Activated naive CD4-positive, alpha-beta T cell treated with anti-CD3 and anti-CD28 coated beads, Interleukin-2, amount 10 ng/mL, durations not matched to agents 7 days and 5 days (primary cell): ENCODE measurements around the gene SLC44A5.
"Not testable (repeated sequence)": the region's sequence is repeated elsewhere in the genome, so short reads cannot be mapped to it uniquely, and the experiment has no call there.

Source experiments
- CTCF ChIA-PET: fragments of 350-600 bp; sonication (Branson Sonifier 250); formaldehyde crosslinking; loops from one replicate; lab custom pipeline; 2021; ENCODE audit warnings: antibody characterized with exemption; lab: Charles Lee
- DNase-seq: peaks from one replicate; pipeline ENCODE4 v3.0.0-alpha.2; 2020
- H3K27ac Mint-ChIP-seq: one replicate; pipeline ENCODE4 v1.8.0; 2021; ENCODE audit warnings: mild to moderate bottlenecking, moderate library complexity, mixed read lengths
- H3K27me3 Mint-ChIP-seq: one replicate; pipeline ENCODE4 v1.8.0; 2021; ENCODE audit warnings: mild to moderate bottlenecking, mixed read lengths
- H3K36me3 Mint-ChIP-seq: one replicate; pipeline ENCODE4 v1.8.0; 2021; ENCODE audit warnings: mixed read lengths
- H3K4me1 Mint-ChIP-seq: one replicate; pipeline ENCODE4 v1.8.0; 2021; ENCODE audit warnings: mixed read lengths
- H3K4me3 Mint-ChIP-seq: one replicate; pipeline ENCODE4 v1.8.0; 2021; ENCODE audit warnings: mild to moderate bottlenecking, moderate library complexity, mixed read lengths
- H3K9me3 Mint-ChIP-seq: one replicate; pipeline ENCODE4 v1.8.0; 2021; ENCODE audit warnings: mixed read lengths

SLC44A5 gene

DNA sequence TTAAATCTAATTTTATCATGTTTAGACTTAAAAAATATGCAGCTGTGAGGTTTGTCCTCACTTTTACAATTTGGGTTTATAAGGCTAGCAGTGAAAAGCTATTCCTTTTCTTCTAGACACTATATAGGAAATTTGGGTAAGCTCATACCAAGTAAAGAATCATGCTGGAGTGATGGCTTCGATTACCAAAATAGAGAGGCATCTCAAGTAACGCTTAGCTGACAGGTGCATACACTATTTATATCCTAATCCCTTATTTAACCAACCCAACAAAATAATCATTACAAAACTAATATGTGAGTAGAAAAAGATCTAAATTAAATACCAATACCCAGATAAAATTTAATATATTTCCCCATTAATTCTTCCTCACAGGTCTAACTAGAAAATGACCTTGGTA is 283.5 kb downstream of the SLC44A5 start:
- Mint-ChIP-seq H3K9me3 (no peaks in the 10 kb centered on the region), H3K27me3 (no peaks in the 10 kb centered on the region), H3K4me1 (no peaks in the 10 kb centered on the region), H3K27ac (no peak overlapping the region), H3K36me3 (no peaks in the 10 kb centered on the region), H3K4me3 (no peak overlapping the region)
- CTCF ChIA-PET = interaction anchor here (0.6 kb wide), 1 partner anchor 29 kb away, joined by 3 read pairs; no protein-coding TSS in a partner anchor
- no peak for DNase-seq

DNA sequence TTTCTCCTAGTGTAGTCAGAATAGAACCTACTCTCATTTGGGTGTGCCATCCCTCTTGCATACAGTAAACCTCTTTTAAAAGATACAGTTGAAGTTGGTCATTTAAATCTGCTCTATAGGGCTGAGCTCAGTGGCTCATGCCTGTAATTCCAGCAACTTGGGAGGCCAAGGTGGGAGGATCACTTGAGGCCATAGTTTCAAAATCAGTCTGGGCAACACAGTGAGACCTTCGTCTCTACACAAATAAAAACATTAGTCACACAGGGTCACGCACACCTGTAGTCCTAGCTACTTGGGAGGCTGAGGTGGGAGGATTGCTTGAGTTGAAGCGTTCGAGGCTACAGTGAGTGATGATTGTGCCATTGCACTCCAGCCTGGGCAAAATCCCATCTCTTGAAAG is 292.9 kb downstream of the SLC44A5 start:
- Mint-ChIP-seq H3K9me3 (no peaks in the 10 kb centered on the region), H3K27me3 (no peaks in the 10 kb centered on the region), H3K4me3 (no peak overlapping the region), H3K27ac (no peak overlapping the region), H3K36me3 (no peaks in the 10 kb centered on the region), H3K4me1 (no peaks in the 10 kb centered on the region)
- CTCF ChIA-PET = no interaction called here
- no peak for DNase-seq

DNA sequence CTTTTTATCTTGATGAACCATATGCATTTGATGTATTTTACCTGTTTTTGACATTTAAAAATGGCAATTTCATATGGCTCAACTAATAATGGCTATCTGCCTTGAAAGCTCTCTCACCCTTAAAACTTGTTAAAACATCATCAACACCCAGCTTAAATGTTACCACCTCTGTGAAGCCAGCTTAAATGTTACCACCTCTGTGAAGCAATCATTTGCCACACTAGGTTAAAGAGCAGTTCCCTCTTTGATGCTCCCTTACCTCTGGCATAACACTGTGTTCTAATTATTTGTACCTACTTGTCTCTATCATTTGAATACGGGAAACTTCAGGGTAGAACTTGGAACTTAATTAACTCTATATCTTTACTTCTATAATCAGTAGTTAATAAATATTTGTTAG is 294.7 kb downstream of the SLC44A5 start:
- Mint-ChIP-seq H3K27me3 (no peaks in the 10 kb centered on the region), H3K4me3 (no peak overlapping the region), H3K36me3 (no peaks in the 10 kb centered on the region), H3K9me3 (no peaks in the 10 kb centered on the region), H3K4me1 (no peaks in the 10 kb centered on the region), H3K27ac (no peak overlapping the region)
- DNase-seq = no peak
- CTCF ChIA-PET = no interaction called here

DNA sequence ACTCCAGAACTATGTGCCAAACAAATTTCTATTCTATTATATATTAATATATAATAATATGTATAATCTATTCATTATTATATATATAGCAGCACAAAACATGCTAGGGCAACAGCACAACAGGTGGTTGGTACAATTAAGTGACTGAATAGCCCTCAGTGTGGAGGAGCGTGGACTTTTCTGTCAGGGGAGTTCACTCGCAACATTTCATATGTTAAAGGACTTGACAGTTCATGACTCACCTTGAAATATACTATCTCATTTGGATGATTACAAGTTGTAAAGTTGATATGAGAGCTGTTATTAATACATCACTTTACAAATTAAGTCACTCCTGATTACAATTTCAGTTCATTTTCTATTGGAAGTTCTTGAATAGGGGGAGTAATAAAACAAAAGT is 298.3 kb downstream of the SLC44A5 start:
- no peak overlapping the region for H3K27ac Mint-ChIP-seq
- DNase-seq = no peak
- H3K4me3 Mint-ChIP-seq = no peak overlapping the region
- no peaks in the 10 kb centered on the region for H3K27me3 Mint-ChIP-seq
- peaks cover 6% of the 10 kb centered on the region for H3K4me1 Mint-ChIP-seq
- no peaks in the 10 kb centered on the region for H3K9me3 Mint-ChIP-seq
- CTCF ChIA-PET = no interaction called here
- H3K36me3 Mint-ChIP-seq = no peaks in the 10 kb centered on the region

DNA sequence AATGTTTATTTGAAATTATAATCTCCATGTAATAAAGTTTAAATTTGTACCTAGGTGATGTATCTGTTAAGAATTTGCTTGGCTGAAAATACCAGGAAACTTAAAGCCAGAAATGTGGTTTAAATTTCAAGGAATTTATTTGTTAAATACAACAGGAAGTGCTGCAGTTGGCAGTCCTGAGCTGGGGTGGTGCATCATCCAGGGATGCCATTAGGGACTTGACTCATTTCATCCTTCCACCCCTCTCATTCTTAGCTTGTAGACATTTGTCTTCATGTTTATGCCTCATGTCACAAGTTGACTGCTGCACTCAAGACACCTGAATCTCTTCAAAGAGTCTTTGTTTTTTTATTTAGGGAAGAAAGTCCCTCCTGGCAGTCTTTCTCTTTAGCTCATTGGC is 300.8 kb downstream of the SLC44A5 start:
- Mint-ChIP-seq H3K4me3 (no peak overlapping the region), H3K27ac (peak overlapping the region; percentile 56), H3K4me1 (peaks cover 6% of the 10 kb centered on the region), H3K9me3 (no peaks in the 10 kb centered on the region), H3K36me3 (no peaks in the 10 kb centered on the region), H3K27me3 (no peaks in the 10 kb centered on the region)
- no peak for DNase-seq
- CTCF ChIA-PET = no interaction called here

DNA sequence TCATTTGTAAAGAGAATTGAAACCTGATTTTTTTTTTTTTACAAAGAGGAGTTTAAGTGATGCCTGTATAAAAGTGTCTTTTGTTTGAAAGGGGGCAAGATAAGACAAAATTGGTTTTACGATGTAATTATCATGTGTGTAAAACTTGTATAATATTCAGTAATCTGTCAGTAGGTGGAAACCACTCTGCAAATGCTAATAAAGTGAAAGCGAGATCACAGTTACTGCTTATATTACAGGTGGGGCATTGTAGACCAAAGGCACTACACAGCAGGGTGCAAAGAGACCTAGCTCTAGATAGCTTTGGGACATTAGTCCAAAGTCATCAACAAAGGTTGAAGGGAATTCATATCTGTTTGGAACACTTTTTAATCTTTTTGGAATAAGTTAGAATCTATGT is 302.5 kb downstream of the SLC44A5 start:
- Mint-ChIP-seq H3K4me3 (no peak overlapping the region), H3K36me3 (no peaks in the 10 kb centered on the region), H3K9me3 (no peaks in the 10 kb centered on the region), H3K27me3 (no peaks in the 10 kb centered on the region), H3K27ac (no peak overlapping the region), H3K4me1 (peaks cover 6% of the 10 kb centered on the region)
- no peak for DNase-seq
- CTCF ChIA-PET = no interaction called here

DNA sequence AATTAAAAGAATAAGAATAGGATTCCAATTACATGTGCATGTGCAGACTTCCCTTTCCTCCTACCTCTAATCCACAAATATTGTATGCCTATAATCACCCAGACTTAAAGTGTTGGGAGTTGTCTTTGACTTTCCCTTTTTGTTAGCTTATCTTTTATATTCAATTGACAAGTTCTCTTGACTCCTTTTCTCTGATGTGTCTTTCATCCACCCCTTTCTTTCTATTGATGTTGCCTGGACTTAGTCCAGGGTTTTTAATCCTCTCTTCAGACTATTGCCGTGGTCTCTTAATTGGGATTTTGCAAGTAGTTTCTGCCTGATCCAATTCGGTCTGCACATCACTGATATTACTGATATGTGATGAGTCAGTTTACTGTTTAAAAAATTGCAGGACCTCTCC is 305.9 kb downstream of the SLC44A5 start:
- Mint-ChIP-seq H3K27ac (no peak overlapping the region), H3K27me3 (no peaks in the 10 kb centered on the region), H3K4me3 (no peak overlapping the region), H3K36me3 (no peaks in the 10 kb centered on the region), H3K4me1 (peaks cover 3% of the 10 kb centered on the region), H3K9me3 (peaks cover 2% of the 10 kb centered on the region)
- DNase-seq = no peak
- CTCF ChIA-PET = no interaction called here

DNA sequence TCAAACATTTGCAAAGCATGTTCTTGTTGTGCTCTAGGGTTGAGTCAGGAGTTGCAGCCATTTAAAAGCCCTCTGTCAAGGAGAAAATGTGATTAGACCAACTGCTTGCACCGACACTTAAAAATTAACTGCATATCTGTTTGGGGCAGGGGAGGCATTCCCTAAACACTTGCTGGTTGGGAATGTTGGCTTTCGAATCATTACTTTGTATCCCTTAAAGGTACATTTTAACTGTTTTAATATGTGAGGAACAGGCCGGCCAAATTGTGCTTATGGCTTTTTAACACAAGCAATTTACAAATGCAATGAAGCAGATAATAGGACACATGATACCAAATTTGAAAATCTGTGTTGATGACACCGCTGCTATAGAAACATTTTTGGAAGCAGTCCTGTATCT is 317.6 kb downstream of the SLC44A5 start:
- Mint-ChIP-seq H3K4me3 (no peak overlapping the region), H3K27ac (no peak overlapping the region), H3K36me3 (no peaks in the 10 kb centered on the region), H3K27me3 (no peaks in the 10 kb centered on the region), H3K9me3 (no peaks in the 10 kb centered on the region), H3K4me1 (no peaks in the 10 kb centered on the region)
- no peak for DNase-seq
- CTCF ChIA-PET = no interaction called here

- Mint-ChIP-seq H3K27me3 (no peaks in the 10 kb centered on the region), H3K27ac (no peak overlapping the region), H3K4me3 (no peak overlapping the region), H3K36me3 (no peaks in the 10 kb centered on the region), H3K4me1 (no peaks in the 10 kb centered on the region), H3K9me3 (no peaks in the 10 kb centered on the region)
- no peak for DNase-seq
- CTCF ChIA-PET = no interaction called here
Observed at GRCh38 chr1:75292013-75292412, 318.9 kb downstream of the SLC44A5 start.

- Mint-ChIP-seq H3K36me3 (no peaks in the 10 kb centered on the region), H3K27me3 (no peaks in the 10 kb centered on the region), H3K9me3 (no peaks in the 10 kb centered on the region), H3K4me1 (peaks cover 3% of the 10 kb centered on the region), H3K4me3 (no peak overlapping the region), H3K27ac (no peak overlapping the region)
- CTCF ChIA-PET = no interaction called here
- DNase-seq = no peak
Observed at GRCh38 chr1:75276385-75276784, 334.5 kb downstream of the SLC44A5 start.

DNA sequence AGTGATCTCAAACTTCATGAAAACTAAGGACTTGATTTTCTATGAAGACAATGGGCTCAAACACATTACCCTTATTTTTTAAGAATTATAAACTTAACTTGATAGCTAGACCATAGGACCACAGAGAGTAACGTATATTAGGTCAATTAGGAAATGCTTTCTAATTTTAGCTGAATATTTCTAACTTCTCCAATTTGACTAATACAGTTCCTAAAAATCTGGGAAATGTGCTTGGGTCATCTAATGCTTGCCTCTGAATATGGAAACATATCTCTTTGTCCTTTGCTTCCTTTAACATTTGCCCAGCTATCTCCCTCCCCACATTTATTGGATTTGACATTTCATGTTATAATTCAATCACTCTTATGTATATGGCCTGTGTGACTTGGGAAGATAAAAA is 335.3 kb downstream of the SLC44A5 start:
- CTCF ChIA-PET = no interaction called here
- H3K27ac Mint-ChIP-seq = no peak overlapping the region
- H3K4me1 Mint-ChIP-seq = peaks cover 3% of the 10 kb centered on the region
- H3K4me3 Mint-ChIP-seq = no peak overlapping the region
- DNase-seq = no peak
- no peaks in the 10 kb centered on the region for H3K27me3 Mint-ChIP-seq
- H3K9me3 Mint-ChIP-seq = no peaks in the 10 kb centered on the region
- H3K36me3 Mint-ChIP-seq = no peaks in the 10 kb centered on the region

DNA sequence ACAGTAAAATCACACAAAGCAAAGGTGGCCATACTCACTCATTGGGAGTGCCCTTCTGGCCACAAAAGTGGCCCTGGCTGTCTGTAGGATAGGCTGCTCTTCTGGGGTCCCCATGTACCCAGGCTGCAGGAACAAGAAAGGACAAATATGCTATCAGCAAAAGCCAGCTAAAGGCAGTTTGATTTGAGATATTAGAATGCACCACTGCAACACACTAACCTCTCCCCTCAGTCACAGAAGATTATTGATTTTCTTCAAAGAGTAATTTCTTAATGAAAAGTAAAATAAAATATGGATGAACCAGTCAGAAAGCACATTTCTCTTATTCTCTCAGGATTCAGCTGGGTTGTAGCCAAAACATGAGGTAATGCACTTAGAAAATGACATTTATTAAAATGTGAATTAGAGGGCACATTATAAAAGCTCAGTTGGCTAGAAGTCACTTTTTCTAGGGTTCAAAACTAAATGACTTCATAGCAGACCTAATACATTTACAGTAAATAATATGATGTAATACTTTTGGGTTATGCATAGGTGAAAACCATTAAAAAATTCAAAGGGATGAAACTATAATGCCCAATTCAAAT is 335.9 kb downstream of the SLC44A5 start:
- CTCF ChIA-PET = no interaction called here
- Mint-ChIP-seq H3K27me3 (no peaks in the 10 kb centered on the region), H3K4me3 (no peak overlapping the region), H3K4me1 (peaks cover 3% of the 10 kb centered on the region), H3K27ac (no peak overlapping the region), H3K36me3 (no peaks in the 10 kb centered on the region), H3K9me3 (no peaks in the 10 kb centered on the region)
- no peak for DNase-seq

DNA sequence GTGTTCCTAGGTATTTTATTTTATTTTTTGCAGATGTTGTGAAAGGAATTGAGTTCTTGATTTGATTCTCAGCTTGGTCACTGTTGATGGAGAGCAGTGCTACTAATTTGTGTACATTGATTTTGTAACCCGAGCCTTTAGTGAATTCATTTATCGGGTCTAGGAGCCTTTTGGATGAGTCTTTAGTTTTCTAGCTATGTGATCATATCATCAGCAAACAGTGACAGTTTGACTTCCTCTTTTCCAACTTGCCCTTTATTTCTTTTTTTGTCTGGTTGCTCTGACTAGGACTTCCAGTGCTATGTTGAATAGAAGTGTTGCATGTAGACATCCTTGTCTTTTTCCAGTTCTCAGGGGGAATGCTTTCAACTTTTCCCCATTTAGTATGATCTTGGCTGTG is 337.8 kb downstream of the SLC44A5 start:
- CTCF ChIA-PET = interaction anchor here (0.6 kb wide), 1 partner anchor 526 kb away, joined by 3 read pairs; no protein-coding TSS in a partner anchor
- H3K9me3 Mint-ChIP-seq = no peaks in the 10 kb centered on the region
- peaks cover 3% of the 10 kb centered on the region for H3K4me1 Mint-ChIP-seq
- no peak overlapping the region for H3K27ac Mint-ChIP-seq
- no peaks in the 10 kb centered on the region for H3K36me3 Mint-ChIP-seq
- no peak overlapping the region for H3K4me3 Mint-ChIP-seq
- H3K27me3 Mint-ChIP-seq = no peaks in the 10 kb centered on the region
- DNase-seq = no peak

GRCh38 chr1:75265792-75266191 is 345.1 kb downstream of the SLC44A5 start:
- Mint-ChIP-seq H3K27ac (no peak overlapping the region), H3K4me1 (no peaks in the 10 kb centered on the region)
- CTCF ChIA-PET = interaction anchor here (0.7 to 1.9 kb wide), 10 partner anchors 9 to 372 kb away, joined by 3 to 11 read pairs (median 4); no protein-coding TSS in a partner anchor

GRCh38 chr1:75264112-75264511 is 346.8 kb downstream of the SLC44A5 start:
- no peak overlapping the region for H3K27ac Mint-ChIP-seq
- H3K4me1 Mint-ChIP-seq = no peaks in the 10 kb centered on the region
- H3K4me3 Mint-ChIP-seq = no peak overlapping the region
- H3K36me3 Mint-ChIP-seq = no peaks in the 10 kb centered on the region
- CTCF ChIA-PET = no interaction called here
- no peak for DNase-seq
- no peaks in the 10 kb centered on the region for H3K27me3 Mint-ChIP-seq
- H3K9me3 Mint-ChIP-seq = no peaks in the 10 kb centered on the region

More at GRCh38 chr1:75265792-75266191, 345.1 kb downstream of the SLC44A5 start:
- no peak for DNase-seq
- Mint-ChIP-seq H3K9me3 (no peaks in the 10 kb centered on the region), H3K27me3 (no peaks in the 10 kb centered on the region), H3K4me3 (no peak overlapping the region), H3K36me3 (no peaks in the 10 kb centered on the region)

DNA sequence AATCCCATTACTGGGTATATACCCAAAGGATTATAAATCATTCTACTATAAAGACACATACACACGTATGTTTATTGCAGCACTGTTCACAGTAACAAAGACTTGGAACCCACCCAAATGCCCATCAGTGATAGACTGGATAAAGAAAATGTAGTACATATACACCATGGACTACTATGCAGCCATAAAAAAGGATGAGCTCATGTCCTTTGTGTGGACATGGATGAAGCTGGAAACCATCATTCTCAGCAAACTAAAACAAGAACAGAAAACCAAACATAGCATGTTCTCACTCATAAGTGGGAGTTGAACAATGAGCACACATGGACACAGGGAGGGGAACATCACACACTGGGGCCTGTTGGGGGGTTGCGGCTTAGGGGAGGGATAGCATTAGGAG is 347.3 kb downstream of the SLC44A5 start:
- H3K27ac Mint-ChIP-seq, H3K4me3 Mint-ChIP-seq, H3K27me3 Mint-ChIP-seq, H3K9me3 Mint-ChIP-seq, CTCF ChIA-PET, DNase-seq, H3K36me3 Mint-ChIP-seq, H3K4me1 Mint-ChIP-seq: not testable (repeated sequence)
